ENCODE data around the gene COX5A. TPM values are rescaled to one million over a fixed set of nuclear protein-coding genes. Genes with fewer than 3 reads are reported as not detected.

The COX5A gene
- total and polyA plus RNA-seq, 5 donors from 2014 or later = 91.8 to 512 (median 426) TPM

GRCh38 chr15:74906450-74907162 is 31.3 kb downstream of the COX5A start, which contains the start of gene FAM219B:
Gene FAM219B (minus strand): TSS chr15:74906851. CDS start chr15:74906800, 51 bp downstream.
- peaks cover 31% of the 10 kb centered on the region for H3K4me1 ChIP-seq (ENCODE audit: control insufficient read depth, insufficient read depth, low read length, poor library complexity, severe bottlenecking)

DNA sequence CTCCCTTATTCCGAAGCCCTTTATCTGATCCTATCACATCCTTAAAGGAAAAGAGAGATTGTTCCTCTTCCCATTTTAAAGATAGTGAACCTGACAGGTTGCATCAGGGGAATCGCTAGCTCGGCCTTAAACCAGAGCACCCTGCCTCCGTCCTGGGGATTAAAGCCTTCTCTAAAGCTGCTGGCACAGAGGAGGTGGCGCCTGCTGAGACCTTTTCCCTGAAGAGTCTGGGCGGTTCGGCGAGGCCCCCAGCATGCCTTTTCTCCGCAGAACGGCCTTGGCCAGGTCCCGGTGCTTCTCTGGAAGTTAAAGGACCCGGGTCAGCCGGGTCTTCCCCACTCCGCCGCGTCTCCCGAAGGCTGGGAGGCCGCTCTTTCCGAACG is 31.8 kb downstream of the COX5A start:
- Histone ChIP-seq H3K27ac (ENCODE audit: insufficient read depth, low read length, poor library complexity, severe bottlenecking) (peak overlapping the region; percentile 80), H3K27me3 (ENCODE audit: control insufficient read depth, insufficient read depth, low read length) (no peaks in the 10 kb centered on the region), H3K36me3 (ENCODE audit: control insufficient read depth, insufficient read depth, low read length) (peaks cover 22% of the 10 kb centered on the region), H3K4me1 (ENCODE audit: control insufficient read depth, insufficient read depth, low read length, poor library complexity, severe bottlenecking) (peaks cover 36% of the 10 kb centered on the region), H3K4me3 (ENCODE audit: low read depth, low read length) (peak overlapping the region; percentile 86), H3K9me3 (ENCODE audit: control insufficient read depth in 2 of 2, low read length in 2 of 2) (no peaks in the 10 kb centered on the region)
- DNase-seq = peak in 2 of 3 donors; percentile 27 to 51
- Mint-ChIP-seq H3K27ac (peak overlapping the region; percentile 58 to 98 (median 93)), H3K4me1 (peaks cover 21 to 56% (median 39%) of the 10 kb centered on the region in 4 donors), H3K36me3 (peaks cover 22% of the 10 kb centered on the region), H3K27me3 (no peaks in the 10 kb centered on the region), H3K9me3 (no peaks in the 10 kb centered on the region), H3K4me3 (peak overlapping the region; percentile 96 to 99 (median 99))
- ATAC-seq (ENCODE audit: low read depth in 2 of 2) = peak; percentile 39 to 44

More at GRCh38 chr15:74906450-74907162, 31.3 kb downstream of the COX5A start, which contains the start of gene FAM219B:
- peak within 1 kb of the TSS; percentile 86 for H3K4me3 ChIP-seq (ENCODE audit: low read depth, low read length)
- peaks cover 21% of the 10 kb centered on the region for H3K36me3 Mint-ChIP-seq
- peak; percentile 69 to 79 (median 74) for DNase-seq
- peak within 1 kb of the TSS; percentile 98 for H3K27ac Mint-ChIP-seq
- no peaks in the 10 kb centered on the region for H3K9me3 Mint-ChIP-seq
- peak; percentile 72 to 79 for ATAC-seq (ENCODE audit: low read depth in 2 of 2)
- H3K4me1 Mint-ChIP-seq = peaks cover 19 to 51% (median 36%) of the 10 kb centered on the region in 4 donors
- peaks cover 22% of the 10 kb centered on the region for H3K36me3 ChIP-seq (ENCODE audit: control insufficient read depth, insufficient read depth, low read length)
- H3K27me3 ChIP-seq (ENCODE audit: control insufficient read depth, insufficient read depth, low read length) = no peaks in the 10 kb centered on the region
- no peaks in the 10 kb centered on the region for H3K27me3 Mint-ChIP-seq
- peak within 1 kb of the TSS; percentile 80 for H3K27ac ChIP-seq (ENCODE audit: insufficient read depth, low read length, poor library complexity, severe bottlenecking)
- no peaks in the 10 kb centered on the region for H3K9me3 ChIP-seq (ENCODE audit: control insufficient read depth in 2 of 2, low read length in 2 of 2)
- peak within 1 kb of the TSS; percentile 99 for H3K4me3 Mint-ChIP-seq

DNA sequence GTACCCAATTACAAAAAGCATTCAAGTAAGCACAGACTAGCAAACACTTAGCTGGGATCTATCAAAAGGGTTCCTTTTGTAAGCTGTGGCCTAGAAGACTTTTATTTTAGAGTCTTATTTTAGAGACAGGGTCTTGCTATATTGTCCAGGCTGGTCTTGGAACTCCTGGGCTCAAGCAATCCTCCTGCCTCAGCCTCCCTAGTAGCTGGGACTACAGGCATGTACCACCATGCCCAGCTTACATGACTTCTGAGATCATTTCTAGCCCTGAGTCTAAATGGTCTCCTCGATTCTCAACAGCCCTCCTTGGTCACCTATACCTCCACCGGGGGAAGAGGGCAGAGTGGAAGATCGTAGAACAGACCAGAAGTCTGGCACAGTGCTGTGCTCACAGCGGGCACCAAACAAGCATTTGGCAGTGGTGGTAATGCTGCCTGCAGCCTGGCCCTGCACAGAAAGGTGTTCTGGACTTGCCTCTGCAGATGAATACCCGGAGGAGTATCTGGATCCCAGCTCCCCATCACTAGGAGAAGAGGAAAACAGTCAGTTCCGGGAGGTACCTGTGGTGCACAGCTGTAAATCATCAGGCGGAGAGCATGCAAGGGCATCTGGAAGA is 33.6 kb downstream of the COX5A start:
- Histone ChIP-seq H3K27ac (ENCODE audit: insufficient read depth, low read length, poor library complexity, severe bottlenecking) (no peak overlapping the region), H3K9me3 (ENCODE audit: control insufficient read depth in 2 of 2, low read length in 2 of 2) (no peaks in the 10 kb centered on the region), H3K27me3 (ENCODE audit: control insufficient read depth, insufficient read depth, low read length) (no peaks in the 10 kb centered on the region), H3K36me3 (ENCODE audit: control insufficient read depth, insufficient read depth, low read length) (peaks cover 33% of the 10 kb centered on the region), H3K4me3 (ENCODE audit: low read depth, low read length) (peak overlapping the region; percentile 86), H3K4me1 (ENCODE audit: control insufficient read depth, insufficient read depth, low read length, poor library complexity, severe bottlenecking) (peaks cover 39% of the 10 kb centered on the region)
- H3K27ac Mint-ChIP-seq = peak overlapping the region; percentile 14 to 98 (median 91)
- ATAC-seq (ENCODE audit: low read depth in 2 of 2) (no peak), DNase-seq (no peak)
- no peaks in the 10 kb centered on the region for H3K9me3 Mint-ChIP-seq
- peaks cover 21 to 65% (median 41%) of the 10 kb centered on the region in 4 donors for H3K4me1 Mint-ChIP-seq
- peak overlapping the region; percentile 79 to 99 (median 99) for H3K4me3 Mint-ChIP-seq
- H3K27me3 Mint-ChIP-seq = no peaks in the 10 kb centered on the region
- peaks cover 26% of the 10 kb centered on the region for H3K36me3 Mint-ChIP-seq

DNA sequence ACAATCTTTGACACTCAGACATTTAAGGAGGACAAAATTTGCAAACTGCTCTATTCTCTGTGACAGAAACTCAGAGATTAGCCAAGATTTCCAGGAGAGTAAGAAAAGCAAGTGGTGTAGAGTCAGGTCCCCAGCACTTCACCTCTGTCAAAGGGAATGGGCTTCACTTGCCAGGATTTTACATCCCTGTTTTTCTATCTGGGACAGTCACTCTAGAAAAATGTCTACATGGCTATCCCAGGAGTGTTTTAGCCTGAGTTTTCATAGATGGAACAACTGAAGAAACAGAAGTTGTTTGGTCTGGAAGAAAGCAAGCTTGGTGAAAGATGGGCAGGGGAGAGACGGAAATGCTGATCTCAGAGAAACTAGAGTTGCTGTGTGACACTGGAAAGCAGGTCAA is 34.2 kb downstream of the COX5A start:
- Mint-ChIP-seq H3K27me3 (no peaks in the 10 kb centered on the region), H3K4me3 (peak overlapping the region; percentile 42 to 99 (median 62)), H3K4me1 (peaks cover 17 to 65% (median 38%) of the 10 kb centered on the region in 4 donors), H3K9me3 (no peaks in the 10 kb centered on the region), H3K36me3 (peaks cover 26% of the 10 kb centered on the region), H3K27ac (peak overlapping the region in 2 of 3 donors; percentile 12 to 98)
- H3K4me1 ChIP-seq (ENCODE audit: control insufficient read depth, insufficient read depth, low read length, poor library complexity, severe bottlenecking) = peaks cover 39% of the 10 kb centered on the region
- peaks cover 38% of the 10 kb centered on the region for H3K36me3 ChIP-seq (ENCODE audit: control insufficient read depth, insufficient read depth, low read length)
- no peak overlapping the region for H3K4me3 ChIP-seq (ENCODE audit: low read depth, low read length)
- DNase-seq (no peak), ATAC-seq (ENCODE audit: low read depth in 2 of 2) (no peak)
- no peaks in the 10 kb centered on the region for H3K9me3 ChIP-seq (ENCODE audit: control insufficient read depth in 2 of 2, low read length in 2 of 2)
- H3K27me3 ChIP-seq (ENCODE audit: control insufficient read depth, insufficient read depth, low read length) = no peaks in the 10 kb centered on the region
- no peak overlapping the region for H3K27ac ChIP-seq (ENCODE audit: insufficient read depth, low read length, poor library complexity, severe bottlenecking)

DNA sequence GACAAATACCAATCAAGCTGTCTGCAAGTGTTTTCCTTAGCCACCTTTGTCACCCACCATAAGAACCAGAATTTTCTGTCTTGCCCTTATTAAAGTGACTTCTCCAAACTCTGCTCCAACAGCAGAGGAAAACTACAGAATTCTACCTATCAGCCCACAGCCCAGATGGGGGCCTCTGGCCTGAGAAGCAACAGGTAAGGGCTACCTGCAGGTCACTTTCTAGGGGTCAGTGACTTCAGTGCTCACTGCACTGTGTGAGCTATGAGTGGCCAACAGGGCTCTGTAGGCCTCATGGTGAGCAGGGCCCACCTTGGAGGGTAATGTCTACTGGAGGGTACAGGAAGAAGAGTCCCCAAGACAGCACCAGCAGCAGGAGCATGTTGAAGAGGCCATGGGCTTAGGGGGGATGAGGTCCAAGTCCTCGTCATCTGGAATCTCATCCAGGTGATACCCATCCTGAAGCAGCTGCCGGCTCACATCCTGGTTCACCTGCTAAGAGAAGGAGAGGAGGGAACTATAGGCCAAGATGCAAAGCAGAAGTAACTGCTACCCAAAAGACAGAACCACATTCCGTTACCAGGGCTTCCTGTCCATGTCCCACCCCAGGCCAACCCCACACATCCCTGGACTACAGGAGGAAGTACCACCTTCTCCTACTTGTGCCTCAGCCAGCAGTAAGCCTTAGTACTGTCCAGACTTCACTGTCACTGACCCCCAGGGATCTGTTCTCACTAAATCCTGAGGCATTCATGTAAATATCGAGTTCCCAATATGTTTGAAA is 35.4 kb downstream of the COX5A start:
- Mint-ChIP-seq H3K4me3 (peak overlapping the region in 3 of 4 donors; percentile 39 to 66 (median 60)), H3K27me3 (no peaks in the 10 kb centered on the region)
- peaks cover 46% of the 10 kb centered on the region for H3K36me3 ChIP-seq (ENCODE audit: control insufficient read depth, insufficient read depth, low read length)

DNA sequence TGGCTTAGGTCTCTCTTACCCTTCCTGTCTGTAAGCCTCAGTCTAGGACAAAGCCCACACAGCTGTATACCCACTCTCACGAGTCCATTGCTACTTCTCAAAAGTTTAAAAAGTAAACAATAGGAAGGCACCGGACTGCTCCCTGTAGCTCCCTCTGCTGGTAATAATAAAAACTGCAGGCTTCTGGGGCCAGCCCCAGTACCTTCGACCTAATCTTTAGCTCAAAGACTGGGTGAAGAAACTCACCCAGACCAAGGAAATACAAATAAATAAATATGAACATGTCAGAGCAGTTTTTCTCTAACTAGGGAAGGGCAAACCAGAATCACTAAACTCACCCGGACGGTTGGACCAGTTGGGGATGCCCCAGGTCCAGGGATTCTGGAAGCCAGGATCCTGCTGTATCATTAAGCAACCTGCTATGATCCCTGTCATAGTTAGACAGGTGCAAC is 36.2 kb downstream of the COX5A start:
- H3K9me3 Mint-ChIP-seq = no peaks in the 10 kb centered on the region
- Histone ChIP-seq H3K27me3 (ENCODE audit: control insufficient read depth, insufficient read depth, low read length) (no peaks in the 10 kb centered on the region), H3K36me3 (ENCODE audit: control insufficient read depth, insufficient read depth, low read length) (peaks cover 53% of the 10 kb centered on the region), H3K4me3 (ENCODE audit: low read depth, low read length) (peak overlapping the region; percentile 13), H3K4me1 (ENCODE audit: control insufficient read depth, insufficient read depth, low read length, poor library complexity, severe bottlenecking) (peaks cover 30% of the 10 kb centered on the region), H3K9me3 (ENCODE audit: control insufficient read depth in 2 of 2, low read length in 2 of 2) (no peaks in the 10 kb centered on the region), H3K27ac (ENCODE audit: insufficient read depth, low read length, poor library complexity, severe bottlenecking) (peak overlapping the region; percentile 44)
- DNase-seq (peak; percentile 53 to 77 (median 74)), ATAC-seq (ENCODE audit: low read depth in 2 of 2) (peak; percentile 57 to 63)
- H3K4me3 Mint-ChIP-seq = peak overlapping the region in 2 of 4 donors; percentile 60 to 83
- H3K27ac Mint-ChIP-seq = peak overlapping the region; percentile 55 to 86 (median 84)
- no peaks in the 10 kb centered on the region for H3K27me3 Mint-ChIP-seq
- H3K4me1 Mint-ChIP-seq = peaks cover 17 to 63% (median 29%) of the 10 kb centered on the region in 4 donors
- H3K36me3 Mint-ChIP-seq = peaks cover 28% of the 10 kb centered on the region

More for the DNA sequence above, 35.4 kb downstream of the COX5A start:
- Mint-ChIP-seq H3K36me3 (peaks cover 26% of the 10 kb centered on the region), H3K27ac (peak overlapping the region in 2 of 3 donors; percentile 77 to 84), H3K4me1 (peaks cover 17 to 65% (median 35%) of the 10 kb centered on the region in 4 donors), H3K9me3 (no peaks in the 10 kb centered on the region)
- DNase-seq (no peak), ATAC-seq (ENCODE audit: low read depth in 2 of 2) (no peak)
- Histone ChIP-seq H3K9me3 (ENCODE audit: control insufficient read depth in 2 of 2, low read length in 2 of 2) (no peaks in the 10 kb centered on the region), H3K27me3 (ENCODE audit: control insufficient read depth, insufficient read depth, low read length) (no peaks in the 10 kb centered on the region), H3K4me1 (ENCODE audit: control insufficient read depth, insufficient read depth, low read length, poor library complexity, severe bottlenecking) (peaks cover 35% of the 10 kb centered on the region), H3K27ac (ENCODE audit: insufficient read depth, low read length, poor library complexity, severe bottlenecking) (no peak overlapping the region), H3K4me3 (ENCODE audit: low read depth, low read length) (no peak overlapping the region)

- Histone ChIP-seq H3K9me3 (ENCODE audit: control insufficient read depth in 2 of 2, low read length in 2 of 2) (no peaks in the 10 kb centered on the region), H3K36me3 (ENCODE audit: control insufficient read depth, insufficient read depth, low read length) (peaks cover 39% of the 10 kb centered on the region), H3K4me3 (ENCODE audit: low read depth, low read length) (no peak overlapping the region), H3K4me1 (ENCODE audit: control insufficient read depth, insufficient read depth, low read length, poor library complexity, severe bottlenecking) (peaks cover 39% of the 10 kb centered on the region), H3K27ac (ENCODE audit: insufficient read depth, low read length, poor library complexity, severe bottlenecking) (peak overlapping the region; percentile 37), H3K27me3 (ENCODE audit: control insufficient read depth, insufficient read depth, low read length) (no peaks in the 10 kb centered on the region)
- H3K4me1 Mint-ChIP-seq = peaks cover 17 to 64% (median 24%) of the 10 kb centered on the region in 4 donors
- H3K9me3 Mint-ChIP-seq = no peaks in the 10 kb centered on the region
- H3K27ac Mint-ChIP-seq = peak overlapping the region in 2 of 3 donors; percentile 23 to 82
- DNase-seq = no peak
- ATAC-seq (ENCODE audit: low read depth in 2 of 2) = no peak
- no peaks in the 10 kb centered on the region for H3K27me3 Mint-ChIP-seq
- H3K36me3 Mint-ChIP-seq = peaks cover 30% of the 10 kb centered on the region
- no peak overlapping the region for H3K4me3 Mint-ChIP-seq
Measured at GRCh38 chr15:74897300-74897701, 40.6 kb downstream of the COX5A start.

Measured in CD4-positive, CD25-positive, alpha-beta regulatory T cell (primary cell).